Lower lobe of right lung (tissue), 2 donors: ENCODE data around the gene HRCT1. TPM values are rescaled to one million over a fixed set of nuclear protein-coding genes. Genes with fewer than 3 reads are reported as not detected.

Source experiments
- ATAC-seq, 2 donors: fragments of 200-7000 bp; cut with Tn5 transposase; one replicate each; pipeline ENCODE4 v1.9.1; 2020 to 2022; ENCODE audit warnings: mild to moderate bottlenecking in 2 of 2, moderate library complexity in 2 of 2
- DNase-seq: peaks from one replicate; pipeline ENCODE4 v3.0.0-alpha.2; 2020
- H3K27ac ChIP-seq: fragments of 200-600 bp; one replicate; pipeline ENCODE4 v1.8.0; 2022
- H3K27me3 ChIP-seq: fragments of 200-600 bp; one replicate; pipeline ENCODE4 v1.8.0; 2022; ENCODE audit warnings: low read depth
- H3K36me3 ChIP-seq: fragments of 200-600 bp; one replicate; pipeline ENCODE4 v1.8.0; 2022; ENCODE audit warnings: mild to moderate bottlenecking
- H3K4me1 ChIP-seq: fragments of 200-600 bp; one replicate; pipeline ENCODE4 v1.8.0; 2022
- H3K4me3 ChIP-seq: fragments of 200-600 bp; one replicate; pipeline ENCODE4 v1.8.0; 2022; ENCODE audit warnings: mild to moderate bottlenecking
- H3K9me3 ChIP-seq: fragments of 200-600 bp; one replicate; pipeline ENCODE4 v1.8.0; 2022
- intact Hi-C: fragments of 100-400 bp; cut with DNase I; formaldehyde crosslinking; loops from one replicate; pipeline ENCODE4 v1.11.0; 2022
- total RNA-seq: library from RNA; stranded (reverse); fragmentation: NEBNext Ultra II Directional; extraction: Animal tissue kit (Norgen Biotek cat#: 25700); gene quantifications from one replicate; pipeline ENCODE4 v1.2.1, GENCODE V29; 2021
- TF ChIP-seq, protein P1 (sequence below): fragments of 200-600 bp; IDR thresholded peaks from one replicate; pipeline ENCODE4 v1.8.0; 2022; ENCODE audit warnings: antibody characterized with exemption, mild to moderate bottlenecking
- donor health status: DM: no; HTN: yes; CAD: no; lungs with severe emphysema.

Gene HRCT1
- total RNA-seq, 1 donor from 2014 or later = 8.7 TPM

DNA sequence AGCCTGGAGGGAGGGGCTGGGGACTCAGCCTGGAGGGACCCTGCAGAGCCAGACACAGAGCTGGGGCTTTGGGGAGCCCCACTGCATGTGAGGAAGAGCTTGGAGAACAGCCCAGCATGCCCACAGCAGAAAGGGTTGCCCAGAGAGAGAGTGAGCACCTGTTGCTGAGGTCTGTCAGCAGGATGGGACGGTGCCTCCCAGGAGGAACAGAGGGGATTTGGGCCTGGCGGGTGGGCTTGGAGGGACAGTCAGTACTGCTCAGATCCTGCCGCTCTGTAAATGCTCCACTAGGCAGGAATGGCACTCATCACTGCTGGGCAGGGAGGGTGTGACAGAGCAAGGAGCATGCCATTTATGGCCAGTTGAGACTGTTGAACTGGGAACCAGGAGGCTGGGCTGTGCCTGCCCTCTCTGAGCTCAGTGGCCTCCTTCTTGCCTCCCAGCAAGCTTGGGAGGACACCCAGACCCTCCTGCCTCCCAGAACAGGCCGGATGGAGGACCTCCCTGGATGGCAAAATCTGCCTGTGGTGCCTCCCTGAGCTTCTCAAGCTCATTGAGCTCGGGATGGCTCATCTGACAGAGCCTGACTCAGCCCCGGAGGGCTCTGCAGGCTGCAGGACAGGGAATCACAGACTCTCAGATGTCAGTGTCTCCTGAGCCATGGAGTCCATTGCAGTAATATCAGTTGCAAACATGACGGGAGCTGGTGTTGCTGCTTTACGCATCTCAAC lies 786 bp upstream of the HRCT1 start:
- no peak for ATAC-seq
- intact Hi-C loops = no loop called here
- peaks cover 78% of the 10 kb centered on the region for H3K4me1 ChIP-seq
- TF ChIP-seq, protein P1, sequence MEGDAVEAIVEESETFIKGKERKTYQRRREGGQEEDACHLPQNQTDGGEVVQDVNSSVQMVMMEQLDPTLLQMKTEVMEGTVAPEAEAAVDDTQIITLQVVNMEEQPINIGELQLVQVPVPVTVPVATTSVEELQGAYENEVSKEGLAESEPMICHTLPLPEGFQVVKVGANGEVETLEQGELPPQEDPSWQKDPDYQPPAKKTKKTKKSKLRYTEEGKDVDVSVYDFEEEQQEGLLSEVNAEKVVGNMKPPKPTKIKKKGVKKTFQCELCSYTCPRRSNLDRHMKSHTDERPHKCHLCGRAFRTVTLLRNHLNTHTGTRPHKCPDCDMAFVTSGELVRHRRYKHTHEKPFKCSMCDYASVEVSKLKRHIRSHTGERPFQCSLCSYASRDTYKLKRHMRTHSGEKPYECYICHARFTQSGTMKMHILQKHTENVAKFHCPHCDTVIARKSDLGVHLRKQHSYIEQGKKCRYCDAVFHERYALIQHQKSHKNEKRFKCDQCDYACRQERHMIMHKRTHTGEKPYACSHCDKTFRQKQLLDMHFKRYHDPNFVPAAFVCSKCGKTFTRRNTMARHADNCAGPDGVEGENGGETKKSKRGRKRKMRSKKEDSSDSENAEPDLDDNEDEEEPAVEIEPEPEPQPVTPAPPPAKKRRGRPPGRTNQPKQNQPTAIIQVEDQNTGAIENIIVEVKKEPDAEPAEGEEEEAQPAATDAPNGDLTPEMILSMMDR = no peak
- peak overlapping the region; percentile 93 for H3K27ac ChIP-seq
- no peak overlapping the region for H3K4me3 ChIP-seq
- no peaks in the 10 kb centered on the region for H3K27me3 ChIP-seq
- H3K9me3 ChIP-seq = no peaks in the 10 kb centered on the region
- DNase-seq = no peak
- no peaks in the 10 kb centered on the region for H3K36me3 ChIP-seq

DNA sequence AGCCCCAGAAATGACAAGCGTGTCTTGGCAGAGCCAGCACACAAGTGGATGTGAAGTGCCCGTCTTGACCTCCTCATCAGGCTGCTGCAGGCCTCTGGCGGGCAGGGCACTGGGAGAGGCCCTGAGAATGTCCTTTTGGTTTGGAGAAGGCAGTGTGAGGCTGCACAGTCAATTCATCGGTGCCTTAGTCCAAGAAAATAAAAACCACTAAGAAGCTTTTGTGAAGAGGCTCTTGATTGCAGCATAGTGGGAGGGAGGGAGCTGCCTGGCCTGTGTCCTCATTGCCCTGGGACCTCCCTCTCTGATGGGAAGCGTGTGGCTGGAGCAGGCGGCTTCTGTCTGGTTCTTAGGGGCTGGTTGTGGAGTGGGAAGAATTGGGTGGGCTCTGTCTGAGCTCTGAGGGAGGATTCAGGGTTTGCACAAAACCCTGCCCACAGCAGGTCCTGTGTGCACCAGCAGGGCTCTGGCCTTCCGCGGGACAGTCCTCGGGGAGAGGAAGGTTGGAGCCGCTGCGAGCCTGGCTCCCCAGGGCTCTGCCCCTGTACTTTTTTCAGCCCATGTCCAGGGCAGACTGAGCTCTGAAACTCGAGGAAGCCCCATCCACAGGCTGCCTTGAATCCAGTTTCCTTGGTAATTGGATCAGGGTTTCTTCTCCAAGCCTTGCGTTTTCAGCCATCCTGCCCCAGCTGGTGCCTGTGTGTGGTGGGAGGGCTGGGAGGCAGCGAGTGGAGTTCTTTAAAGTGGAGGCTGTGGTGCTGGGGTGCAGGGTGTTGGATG lies 1.1 kb downstream of the HRCT1 start:
- TF ChIP-seq, protein P1 = no peak
- peak overlapping the region; percentile 44 for H3K4me3 ChIP-seq
- no peaks in the 10 kb centered on the region for H3K36me3 ChIP-seq
- intact Hi-C loops = no loop called here
- peaks cover 93% of the 10 kb centered on the region for H3K4me1 ChIP-seq
- no peaks in the 10 kb centered on the region for H3K27me3 ChIP-seq
- ATAC-seq = peak; percentile 76 to 79
- no peaks in the 10 kb centered on the region for H3K9me3 ChIP-seq
- DNase-seq = peak; percentile 82
- peak overlapping the region; percentile 93 for H3K27ac ChIP-seq

DNA sequence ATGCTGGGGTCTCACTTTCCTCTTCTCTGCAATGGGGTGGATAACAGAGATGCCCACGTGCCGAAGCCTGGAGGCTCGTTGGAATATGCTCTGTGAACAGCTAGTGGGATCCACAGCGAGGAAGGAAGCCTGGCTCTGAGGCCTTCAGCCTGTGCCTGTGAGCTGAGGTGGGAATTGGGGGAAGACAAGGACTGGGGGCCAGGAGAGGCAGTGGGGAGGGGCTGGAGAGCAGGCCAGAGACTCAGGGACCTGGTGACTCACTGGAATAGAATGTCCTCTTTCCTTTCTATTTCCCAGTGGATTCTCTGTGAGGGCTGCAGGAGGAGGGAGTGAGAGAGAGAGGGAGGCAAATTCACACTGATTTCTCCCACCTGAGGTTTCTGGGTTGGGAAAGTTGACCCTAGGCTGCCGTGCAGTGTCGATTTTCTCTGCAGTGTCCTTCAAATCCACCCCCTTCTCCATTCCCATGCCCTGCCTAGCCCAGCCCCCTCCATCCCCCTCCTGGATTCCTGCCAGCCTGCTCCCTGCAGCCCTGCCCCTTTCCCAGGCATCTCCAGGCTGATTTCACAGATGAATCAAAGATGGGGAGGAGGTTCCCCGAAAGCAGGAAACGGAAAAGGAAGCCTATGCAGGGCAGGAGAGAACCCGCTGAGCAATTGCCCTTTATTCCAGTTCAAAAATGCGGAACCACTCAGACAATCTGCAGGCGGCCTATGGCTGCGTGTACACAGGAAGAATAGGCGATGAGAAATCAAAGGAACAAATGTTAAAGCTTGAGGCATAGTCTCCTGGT lies 1.9 kb downstream of the HRCT1 start:
- ATAC-seq = peak; percentile 60 to 70
- Histone ChIP-seq H3K4me3 (peak overlapping the region; percentile 44), H3K4me1 (peaks cover 86% of the 10 kb centered on the region), H3K27me3 (no peaks in the 10 kb centered on the region), H3K36me3 (no peaks in the 10 kb centered on the region), H3K9me3 (no peaks in the 10 kb centered on the region), H3K27ac (peak overlapping the region; percentile 93)
- DNase-seq = peak; percentile 73
- intact Hi-C loops = no loop called here
- TF ChIP-seq, protein P1 = no peak

DNA sequence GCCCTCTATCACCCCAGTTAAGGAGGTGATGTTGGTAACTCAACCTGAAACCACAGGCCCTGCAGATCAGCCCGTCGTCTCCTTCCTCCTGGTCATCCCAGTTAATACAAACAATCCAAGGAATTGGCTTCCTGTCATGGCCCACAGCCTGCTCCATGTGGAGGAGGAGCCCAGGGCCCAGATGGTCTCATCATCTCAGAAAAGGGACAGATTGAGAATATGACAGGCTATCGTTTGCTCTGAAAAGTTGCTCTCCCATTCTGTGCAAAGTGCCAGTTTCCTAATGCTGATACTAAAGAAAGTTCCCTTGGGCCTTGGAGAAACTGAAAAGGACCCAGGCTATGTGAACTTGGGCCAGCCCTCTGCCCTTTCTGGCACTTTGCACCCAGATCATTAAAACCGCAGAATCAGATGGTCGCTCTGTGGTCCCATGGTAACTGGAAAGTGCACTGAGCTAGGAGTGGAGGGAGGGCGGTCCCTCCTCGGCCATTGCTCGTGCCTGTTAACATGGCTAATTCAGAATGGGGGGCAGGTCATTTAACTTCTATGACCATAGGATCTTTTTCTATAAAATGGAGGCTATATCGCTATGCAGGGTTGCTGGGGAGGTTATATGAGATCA lies 2.6 kb downstream of the HRCT1 start:
- no peaks in the 10 kb centered on the region for H3K36me3 ChIP-seq
- H3K4me3 ChIP-seq = peak overlapping the region; percentile 39
- H3K9me3 ChIP-seq = no peaks in the 10 kb centered on the region
- H3K27me3 ChIP-seq = no peaks in the 10 kb centered on the region
- H3K27ac ChIP-seq = peak overlapping the region; percentile 93
- TF ChIP-seq, protein P1 = no peak
- DNase-seq (no peak), ATAC-seq (no peak)
- H3K4me1 ChIP-seq = peaks cover 79% of the 10 kb centered on the region
- intact Hi-C loops = no loop called here

DNA sequence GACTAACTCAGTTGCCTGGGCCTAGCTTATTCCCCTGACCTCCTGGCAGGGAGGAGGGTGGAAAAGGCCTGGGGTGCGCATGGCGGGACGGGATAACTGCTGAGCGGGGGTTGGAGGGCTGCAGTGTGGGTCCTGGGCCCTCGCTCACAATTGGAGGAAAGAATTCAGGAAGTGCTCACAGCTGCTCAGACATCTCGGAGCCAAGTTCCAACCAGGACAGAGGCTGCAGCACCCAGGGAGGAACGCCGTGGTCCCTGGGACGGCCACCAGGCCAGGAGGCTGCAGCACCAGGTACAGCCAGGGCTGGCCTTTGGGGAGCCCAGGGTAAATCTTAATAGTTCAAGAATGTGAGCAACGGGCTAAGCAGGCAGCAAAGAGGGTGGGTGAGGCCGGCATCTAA lies 3.3 kb downstream of the HRCT1 start, which contains the start of gene SPAAR:
TSS of gene SPAAR (plus strand) at position 217 of the 400 bp plus-strand sequence. CDS start 974 bp downstream, outside the sequence.
- Histone ChIP-seq H3K4me1 (peaks cover 72% of the 10 kb centered on the region), H3K36me3 (no peaks in the 10 kb centered on the region), H3K9me3 (no peaks in the 10 kb centered on the region), H3K4me3 (peak within 1 kb of the TSS; percentile 39), H3K27me3 (no peaks in the 10 kb centered on the region), H3K27ac (peak within 1 kb of the TSS; percentile 93)
- TF ChIP-seq, protein P1 = no peak
- intact Hi-C loops = no loop called here
- DNase-seq (no peak), ATAC-seq (no peak)
